HG02623 (cell line): ENCODE data around the gene BHLHE23.
"Not testable (repeated sequence)": the region's sequence is repeated elsewhere in the genome, so short reads cannot be mapped to it uniquely, and the experiment has no call there.

Source experiments
- ATAC-seq: cut with Tn5 transposase; IDR thresholded peaks from one replicate; pipeline ENCODE4 v1.9.1; 2021; ENCODE audit warnings: moderate library complexity; ENCODE audit not compliant: unreplicated experiment

BHLHE23 gene

DNA sequence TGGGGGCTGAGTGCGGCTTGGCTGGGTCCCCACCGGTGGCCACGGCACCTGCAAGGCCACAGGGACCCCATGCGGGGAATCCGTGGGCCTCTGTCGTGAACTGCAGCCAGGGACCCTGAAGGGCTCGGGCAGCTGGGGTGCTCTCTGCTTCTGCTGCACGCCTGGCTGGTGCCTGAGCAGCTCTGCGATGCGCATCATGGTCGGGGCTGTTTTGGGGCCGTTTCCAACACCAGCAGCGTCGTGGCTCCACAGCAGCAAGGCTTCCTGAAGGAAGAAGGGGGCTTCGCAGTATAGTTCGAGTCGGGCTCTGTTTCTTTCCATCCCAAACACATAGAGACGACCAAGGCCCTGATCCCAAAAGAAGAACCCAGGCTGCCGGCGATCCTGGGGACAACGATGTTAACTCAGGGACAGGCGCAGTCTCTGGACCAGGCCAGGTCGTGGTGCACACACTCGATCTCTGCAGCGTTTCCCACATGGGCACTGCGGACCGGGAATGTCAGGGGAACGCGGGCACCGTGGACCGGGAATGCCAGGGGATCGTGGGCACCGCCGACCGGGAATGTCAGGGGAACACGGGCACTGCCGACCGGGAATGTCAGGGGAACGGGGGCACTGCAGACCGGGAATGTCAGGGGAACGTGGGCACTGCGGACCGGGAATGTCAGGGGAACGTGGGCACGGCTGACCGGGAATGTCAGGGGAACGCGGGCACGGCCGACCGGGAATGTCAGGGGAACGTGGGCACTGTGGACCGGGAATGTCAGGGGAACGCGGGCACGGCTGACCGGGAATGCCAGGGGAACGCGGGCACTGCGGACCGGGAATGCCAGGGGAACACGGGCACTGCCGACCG, 36.8 kb upstream of the BHLHE23 start:
- ATAC-seq: no peak

DNA sequence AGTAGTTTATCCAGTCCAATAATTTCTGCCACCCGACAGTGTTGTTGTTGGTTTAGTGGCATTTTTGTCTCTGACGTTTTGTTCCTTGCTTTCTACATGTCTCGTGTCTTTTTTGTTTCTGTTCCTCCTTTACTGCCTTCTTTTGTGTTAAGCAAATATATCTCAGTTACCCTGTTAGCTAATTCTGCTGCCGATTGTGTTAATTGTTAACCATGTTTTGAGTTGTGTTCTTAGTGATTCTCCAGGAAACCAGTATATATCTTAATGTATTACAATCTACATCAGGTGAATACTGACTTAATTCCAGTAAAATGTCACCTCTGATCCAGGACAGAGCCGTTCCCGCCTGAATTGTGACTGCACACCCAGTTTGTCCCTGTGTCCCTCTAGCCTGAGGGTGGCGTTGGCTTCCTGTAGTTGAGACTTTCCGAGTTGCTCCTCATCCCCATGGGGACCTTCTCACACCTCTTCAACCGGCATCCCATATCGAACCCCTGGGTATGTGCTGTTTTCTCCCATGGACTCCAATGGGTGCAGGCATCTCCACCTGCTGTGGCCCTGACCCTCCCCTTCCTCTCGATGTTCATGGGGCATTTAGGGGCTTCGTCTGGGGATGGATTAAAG, 35.8 kb upstream of the BHLHE23 start:
- no peak for ATAC-seq

DNA sequence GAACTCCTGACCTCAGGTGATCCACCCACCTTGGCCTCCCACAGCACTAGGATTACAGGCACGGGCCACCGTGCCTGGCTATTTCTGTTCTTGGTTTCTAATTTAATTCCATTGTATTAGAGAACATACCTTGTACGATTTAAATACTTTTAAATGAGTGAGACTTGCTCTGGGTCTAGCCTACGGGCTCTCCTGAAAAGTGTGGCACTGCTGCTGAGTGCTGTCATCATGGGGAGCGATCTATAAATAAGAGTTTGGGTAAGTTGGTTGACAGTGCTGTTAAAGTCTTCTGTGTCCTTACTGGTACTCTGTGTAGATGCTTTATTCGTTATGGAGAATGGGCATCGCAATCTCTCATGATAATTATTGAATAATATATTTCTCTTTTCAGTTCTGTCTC, 35.0 kb upstream of the BHLHE23 start:
- no peak for ATAC-seq

DNA sequence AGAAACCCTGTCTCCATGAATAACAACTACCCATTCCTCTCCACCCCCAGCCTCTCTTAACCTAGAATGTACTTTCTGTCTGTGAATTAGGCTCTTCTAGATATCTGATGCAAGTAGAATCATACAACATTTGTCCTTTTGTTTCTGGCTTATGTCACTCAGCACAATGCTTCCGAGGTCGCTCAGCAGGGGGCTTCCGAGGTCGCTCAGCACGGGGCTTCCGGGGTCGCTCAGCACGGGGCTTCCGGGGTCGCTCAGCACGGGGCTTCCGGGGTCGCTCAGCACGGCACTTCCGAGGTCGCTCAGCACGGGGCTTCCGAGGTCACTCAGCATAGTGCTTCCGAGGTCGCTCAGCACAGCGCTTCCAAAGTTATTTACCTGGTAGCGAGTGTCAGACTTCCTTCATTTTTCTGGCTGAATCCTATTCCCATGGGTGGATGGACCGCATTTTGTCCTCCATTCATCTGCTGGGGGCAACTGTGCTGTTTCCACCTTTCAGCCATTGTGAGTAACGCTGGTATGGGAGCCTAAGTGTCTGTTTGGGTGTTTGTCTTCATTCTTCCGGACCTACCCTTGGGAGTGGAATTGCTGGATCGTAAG, 31.0 kb upstream of the BHLHE23 start:
- ATAC-seq: no peak

DNA sequence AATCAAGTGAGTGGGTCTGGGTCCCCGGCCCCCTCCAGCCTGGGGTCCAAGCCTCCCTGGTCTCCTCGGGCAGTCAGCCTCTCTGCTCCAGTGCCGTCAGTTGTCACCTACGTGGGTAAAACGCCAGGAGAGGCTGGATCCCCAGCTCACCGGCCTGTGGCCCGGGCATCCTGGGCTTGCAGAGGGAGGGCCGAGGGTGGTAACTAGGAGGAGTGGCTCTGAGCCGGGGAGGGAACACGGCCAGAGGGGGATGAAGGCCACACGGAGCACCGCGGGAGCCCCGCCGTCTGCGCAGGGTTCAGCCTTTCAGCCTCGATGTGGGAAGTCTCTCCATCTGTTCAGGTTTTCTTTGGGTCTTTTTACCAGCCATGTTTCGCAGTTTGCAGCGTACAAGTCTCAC, 29.5 kb upstream of the BHLHE23 start:
- ATAC-seq: no peak

DNA sequence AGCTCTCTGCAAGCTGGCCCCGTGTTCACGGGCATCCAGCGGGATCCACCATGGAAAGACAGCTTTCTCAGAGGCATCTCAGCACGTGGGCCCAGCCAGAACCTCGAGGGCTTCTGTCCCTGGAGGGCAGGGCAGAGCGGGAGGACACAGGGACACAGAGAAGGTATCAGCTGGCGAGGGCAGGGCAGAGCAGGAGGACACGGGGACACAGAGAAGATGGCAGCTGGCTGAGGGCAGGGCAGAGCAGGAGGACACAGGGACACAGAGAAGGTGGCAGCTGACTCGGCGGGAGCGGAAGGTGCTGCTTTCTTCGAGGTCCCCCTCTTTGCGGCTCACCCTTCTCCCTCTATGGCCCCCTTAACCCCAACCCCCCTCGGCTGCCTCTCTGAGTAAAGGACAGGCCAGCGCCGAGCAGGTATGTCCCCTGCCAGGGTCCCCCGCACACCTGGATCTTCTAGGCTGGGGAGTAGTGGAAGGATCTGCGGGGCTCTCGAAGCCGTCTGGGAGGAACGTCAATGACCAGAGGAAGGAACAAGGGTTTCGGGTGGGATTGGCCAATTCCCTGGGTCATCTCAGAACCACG, 28.9 kb upstream of the BHLHE23 start:
- ATAC-seq: no peak

DNA sequence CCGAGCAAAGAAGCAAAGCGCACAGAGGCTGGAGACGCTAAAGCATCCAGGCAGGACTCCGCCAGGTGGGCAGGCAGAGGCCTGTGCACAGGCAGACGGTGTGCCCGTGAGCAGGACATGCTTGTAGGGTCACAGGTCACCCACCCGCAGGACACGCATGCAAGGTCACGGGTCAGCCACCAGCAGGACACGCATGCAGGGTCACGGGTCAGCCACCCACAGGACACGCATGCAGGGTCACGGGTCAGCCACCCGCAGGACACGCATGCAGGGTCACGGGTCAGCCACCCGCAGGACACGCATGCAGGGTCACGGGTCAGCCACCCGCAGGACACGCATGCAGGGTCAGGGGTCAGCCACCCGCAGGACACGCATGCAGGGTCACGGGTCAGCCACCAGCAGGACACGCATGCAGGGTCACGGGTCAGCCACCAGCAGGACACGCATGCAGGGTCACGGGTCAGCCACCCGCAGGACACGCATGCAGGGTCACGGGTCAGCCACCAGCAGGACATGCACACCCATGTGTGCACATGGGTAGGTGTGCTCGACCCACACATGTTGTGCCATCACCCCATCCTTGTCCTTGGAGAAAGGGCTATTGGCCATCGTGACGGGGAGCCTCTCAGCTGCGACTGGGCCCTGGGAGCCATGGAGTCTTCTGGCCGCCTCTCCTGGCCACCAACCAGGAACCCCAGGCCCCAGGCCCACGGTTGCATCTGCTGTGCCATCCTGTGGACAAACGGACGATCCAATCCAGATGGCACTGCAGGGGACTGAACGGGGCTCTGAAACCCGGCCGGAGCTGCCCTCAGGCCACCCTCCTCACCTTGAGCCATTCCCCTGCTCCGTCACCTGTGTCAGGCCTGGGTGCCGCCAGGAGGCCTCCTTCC, 28.2 kb upstream of the BHLHE23 start:
- not testable (repeated sequence) for ATAC-seq

DNA sequence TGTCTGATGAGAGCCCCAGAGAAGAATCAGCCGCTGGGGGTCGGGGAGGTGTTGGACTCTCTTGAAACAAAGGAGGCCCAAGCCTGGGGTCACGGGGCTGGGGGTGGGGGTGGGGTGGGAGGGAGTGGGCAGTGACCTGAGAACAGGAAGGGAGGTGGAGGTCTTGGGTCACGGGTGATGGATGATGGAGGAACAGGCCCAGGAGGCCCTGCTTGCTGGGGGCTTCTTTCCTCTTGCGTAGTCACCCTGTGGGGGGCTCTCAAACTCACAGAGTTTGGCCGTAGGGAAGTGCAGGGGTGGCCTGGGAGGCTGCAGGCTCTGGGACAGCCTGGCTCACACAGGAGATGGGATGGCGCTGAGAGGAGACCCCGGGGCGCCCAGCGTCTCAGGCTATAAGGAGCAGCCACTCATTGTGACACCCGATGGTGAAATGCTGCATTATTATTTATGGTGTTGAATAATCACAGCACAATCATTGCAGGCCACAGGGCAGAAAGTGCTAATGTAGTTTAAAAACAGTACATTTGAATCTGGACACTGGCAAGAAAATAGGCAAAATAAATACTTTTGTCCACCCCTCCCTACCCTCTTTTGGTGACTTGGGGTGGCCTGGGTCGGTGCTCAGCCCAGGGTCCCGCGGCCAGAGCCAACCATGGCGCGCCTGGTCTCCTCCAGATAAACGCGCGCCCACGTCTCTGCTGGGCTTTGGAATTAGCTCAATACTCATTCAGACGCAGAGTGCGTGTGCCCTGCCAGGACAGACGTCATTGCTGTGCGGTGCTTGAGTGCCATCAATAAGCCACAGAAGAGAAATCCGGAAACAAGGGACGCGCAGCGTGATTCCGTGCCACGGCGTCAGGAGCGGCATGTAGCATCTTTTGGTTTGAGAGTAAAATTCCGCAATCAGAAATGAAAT, 27.3 kb upstream of the BHLHE23 start:
- ATAC-seq: no peak

DNA sequence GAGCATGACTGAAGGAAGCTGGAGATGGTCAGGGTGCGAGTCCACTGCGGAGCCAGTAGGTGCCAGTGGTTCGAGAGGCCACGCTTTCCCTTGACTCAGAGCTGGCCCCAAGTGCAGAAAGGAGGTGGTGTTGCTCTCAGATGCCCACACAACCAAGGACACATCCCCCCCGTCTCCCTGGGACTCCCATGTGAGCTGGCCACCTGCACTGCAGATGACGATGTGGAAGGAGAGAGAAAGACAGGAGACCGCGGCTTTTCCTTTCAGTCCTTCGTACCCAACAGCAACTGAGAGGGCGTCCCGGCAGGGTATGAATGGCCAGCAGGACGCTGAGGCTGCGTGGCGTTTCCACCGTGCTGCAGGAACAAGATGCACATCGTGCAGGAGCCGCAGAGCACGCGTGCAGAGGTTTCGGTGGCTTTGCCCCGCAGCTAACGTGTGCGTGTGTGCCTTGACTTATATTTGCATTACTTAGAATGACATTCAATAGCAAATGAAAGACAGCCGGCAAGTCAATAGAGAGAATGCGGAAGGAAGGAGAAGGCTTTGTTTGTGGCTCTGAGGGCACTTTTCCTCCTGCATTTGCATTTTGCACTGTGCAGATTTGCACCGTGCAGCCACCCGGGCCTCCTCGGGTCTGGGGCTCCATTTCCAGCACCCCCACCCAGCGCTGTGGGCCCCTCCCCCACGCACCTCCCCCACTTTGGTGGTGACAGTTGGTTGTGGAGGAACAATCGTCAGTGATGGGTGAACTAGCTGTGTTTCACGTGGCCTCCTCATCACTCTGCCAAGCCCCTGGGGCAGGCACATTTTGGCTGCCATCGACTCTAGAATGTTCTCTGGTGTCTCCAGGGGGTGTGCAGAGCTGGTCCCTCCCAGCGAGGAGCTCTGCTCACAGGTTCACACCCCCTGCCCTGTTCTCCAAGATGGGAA, 26.4 kb upstream of the BHLHE23 start:
- no peak for ATAC-seq

DNA sequence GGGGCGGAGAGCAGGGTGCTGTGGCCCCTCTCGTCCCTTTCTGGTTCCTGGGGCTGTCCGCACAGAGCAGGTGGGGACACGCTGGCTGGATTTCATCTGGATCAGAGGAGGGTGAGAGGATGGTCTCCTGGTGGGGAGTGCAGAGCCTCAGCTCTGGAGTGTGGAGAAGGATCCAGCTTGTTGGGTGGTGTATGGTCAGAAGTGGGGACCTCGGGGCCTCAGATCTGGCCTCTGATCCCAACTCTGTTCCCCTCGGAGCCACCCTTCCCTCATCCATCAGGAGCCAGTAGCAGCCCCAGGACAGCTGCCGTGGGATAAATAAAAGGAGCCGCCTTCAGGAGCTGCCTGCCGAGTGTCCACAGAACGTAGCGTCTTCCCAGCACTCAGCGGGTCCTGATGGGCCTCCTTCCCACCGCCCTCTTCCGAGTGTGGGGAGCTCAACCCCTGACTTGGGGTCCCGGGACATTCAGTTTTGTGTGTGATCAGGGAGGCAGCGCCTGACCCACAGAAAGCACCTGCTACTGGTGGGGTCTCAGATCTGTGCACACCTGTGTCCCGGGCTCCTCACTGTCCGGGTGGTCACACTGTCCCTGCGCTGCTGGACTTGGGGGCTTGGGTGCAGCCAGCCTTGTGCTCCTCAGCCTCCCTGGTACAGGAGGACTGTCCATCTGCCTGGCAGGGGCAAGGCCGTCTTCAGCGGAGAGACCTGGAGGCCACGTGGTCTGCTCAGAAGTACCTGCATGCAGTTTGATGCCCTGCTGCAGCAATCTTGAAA, 25.4 kb upstream of the BHLHE23 start:
- no peak for ATAC-seq

DNA sequence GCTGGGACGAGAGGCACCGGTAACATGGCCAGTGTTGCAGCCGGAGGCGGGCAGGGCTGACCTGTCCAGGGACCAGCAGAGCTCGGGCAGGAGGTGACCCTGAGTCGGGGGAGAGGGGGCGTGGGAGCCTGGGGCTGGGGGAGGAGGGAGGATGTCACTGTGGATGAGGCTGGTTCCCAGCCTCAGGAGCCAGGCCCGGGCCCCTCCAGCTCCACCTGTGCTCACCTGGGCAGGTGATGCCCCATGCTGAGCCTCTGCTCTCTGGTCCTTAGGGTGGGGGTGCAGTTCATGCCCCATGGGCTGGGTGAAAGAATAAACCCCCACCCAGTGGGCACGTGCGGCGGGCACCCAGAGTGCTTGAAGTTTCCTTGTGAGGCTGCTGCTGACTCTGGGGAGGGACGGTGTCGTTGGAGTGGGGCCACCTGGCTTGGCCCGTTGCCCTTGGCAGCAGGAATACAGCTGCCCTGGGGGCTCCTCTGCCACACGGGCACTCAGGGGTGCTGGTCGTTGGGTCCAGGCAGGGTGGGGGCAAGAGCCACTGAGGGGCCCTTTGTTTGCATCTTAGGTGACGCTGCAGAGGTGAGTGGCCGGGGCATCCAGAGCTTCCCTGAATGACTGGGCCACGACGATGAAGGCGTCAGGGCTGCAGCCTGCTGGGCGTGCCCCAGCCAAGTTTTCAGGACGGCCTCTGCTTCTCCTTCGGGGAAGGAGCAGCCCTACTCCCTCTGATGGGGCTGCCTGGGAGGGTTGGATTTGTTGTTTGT, 24.7 kb upstream of the BHLHE23 start:
- ATAC-seq: no peak

DNA sequence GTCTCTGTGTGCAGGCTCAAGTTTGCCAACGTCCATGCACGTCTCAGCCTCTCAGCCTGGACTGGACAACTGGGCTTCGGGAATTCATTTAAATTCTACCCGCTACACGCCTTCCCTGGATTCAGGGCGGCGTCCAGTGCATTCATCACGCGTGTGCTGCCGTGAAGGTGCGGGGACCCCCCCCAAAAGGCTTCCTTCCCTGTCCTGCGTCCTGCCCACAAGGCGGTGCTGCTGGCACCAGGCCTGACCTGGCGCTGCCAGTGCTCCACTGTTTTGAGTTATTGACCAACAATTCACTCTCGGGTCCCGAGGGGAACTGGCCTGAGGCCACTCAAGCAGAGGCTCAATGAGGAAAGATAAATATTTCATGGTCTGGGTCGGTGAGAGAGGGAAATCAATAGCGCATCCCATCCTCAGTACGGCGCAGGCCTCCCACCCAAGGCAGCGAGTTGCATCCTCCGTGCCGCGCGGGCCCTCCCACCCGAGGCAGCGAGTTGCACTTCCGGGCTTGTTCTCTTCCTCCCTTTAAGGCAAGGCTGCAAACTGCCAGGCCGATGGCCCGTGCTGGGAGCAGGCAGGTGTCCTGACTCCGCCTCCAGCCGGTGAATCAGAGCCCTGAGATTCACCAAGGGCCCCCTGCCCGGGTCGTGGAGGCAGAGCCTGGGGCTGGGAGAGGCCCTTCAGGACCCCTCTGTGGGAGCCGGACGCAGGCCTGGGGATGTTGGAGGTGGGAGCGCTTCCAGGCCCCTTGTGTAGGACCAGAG, 22.8 kb upstream of the BHLHE23 start:
- no peak for ATAC-seq

DNA sequence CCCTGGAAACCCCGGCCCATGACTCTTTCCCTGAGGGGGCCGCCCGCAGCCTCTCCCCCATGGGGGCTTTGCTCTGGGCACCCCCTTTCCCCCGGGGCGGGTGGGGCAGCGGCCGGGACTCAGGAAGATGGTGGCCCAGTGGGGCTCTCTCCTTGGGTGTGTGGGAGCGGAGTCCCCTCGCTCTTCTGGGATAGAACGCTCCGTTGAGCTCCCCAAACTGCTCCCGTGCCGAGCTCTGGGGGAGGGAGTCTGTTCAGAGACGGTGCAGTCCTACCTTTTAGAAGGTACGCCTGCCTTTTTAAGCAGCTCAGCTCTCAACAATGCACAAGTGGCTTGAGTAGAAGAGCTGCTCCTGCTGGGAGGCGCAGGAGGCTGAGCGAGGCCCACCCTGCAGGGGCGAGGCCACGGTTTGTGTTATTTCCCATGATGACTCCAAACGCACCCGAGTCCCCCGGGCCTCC, 21.7 kb upstream of the BHLHE23 start:
- ATAC-seq: no peak

DNA sequence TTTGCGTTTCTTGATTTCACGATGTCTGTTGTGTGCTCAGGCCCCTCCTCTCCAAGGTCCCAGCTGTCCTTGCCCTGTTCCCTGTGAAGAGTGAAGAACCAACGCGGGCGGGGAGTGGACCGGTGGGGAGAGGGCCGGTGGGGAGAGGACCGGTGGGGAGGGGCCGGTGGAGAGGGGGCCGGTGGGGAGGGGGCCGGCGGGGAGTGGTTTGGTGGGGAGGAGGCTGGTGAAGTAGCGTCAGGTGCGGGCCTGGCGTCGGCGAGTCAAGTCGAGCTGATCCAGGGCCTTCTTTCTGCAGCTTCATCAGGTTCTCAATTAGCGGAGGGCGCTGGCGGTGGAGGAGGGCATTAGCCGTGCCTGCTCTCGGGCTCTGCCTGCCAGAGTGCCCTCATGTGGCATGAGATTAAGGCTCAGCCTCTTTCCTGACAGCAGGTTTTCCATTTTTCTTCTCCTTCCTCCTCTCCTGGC, 21.2 kb upstream of the BHLHE23 start:
- ATAC-seq: no peak

DNA sequence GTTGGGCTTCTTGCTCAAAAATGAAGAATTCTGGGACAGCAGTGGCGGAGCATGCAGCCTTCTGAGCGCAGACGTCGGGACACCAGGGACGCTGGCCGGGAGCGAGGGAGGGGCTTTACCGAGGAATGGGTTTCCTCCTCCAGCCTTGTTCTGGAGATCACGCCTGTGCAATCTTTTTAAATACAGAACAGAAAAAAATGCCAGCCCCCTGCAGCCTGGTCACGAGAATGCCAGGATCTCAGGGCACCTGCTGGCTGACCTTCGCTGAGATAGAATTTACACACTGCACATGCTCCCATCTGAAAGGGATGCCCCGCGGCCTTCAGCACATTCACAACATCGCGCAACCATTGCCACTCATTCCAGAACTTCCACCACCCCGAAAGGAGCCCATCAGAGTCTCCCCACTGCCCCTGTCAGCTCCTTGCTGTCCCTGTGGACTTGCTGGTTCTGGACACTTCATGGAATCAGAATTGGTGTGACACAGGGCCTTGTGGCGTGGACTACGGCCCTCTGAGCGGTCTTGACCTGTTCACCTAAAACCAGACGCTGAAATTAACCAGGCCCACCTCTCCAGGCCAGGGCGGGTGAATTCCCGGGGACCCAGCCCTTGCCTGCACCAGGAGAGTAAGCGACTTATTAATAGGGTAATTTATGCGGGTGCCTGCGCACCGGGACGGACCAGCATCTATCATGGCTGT, 20.6 kb upstream of the BHLHE23 start:
- ATAC-seq: no peak
